ENCODE measurements around the gene INMT. TPM values are rescaled to one million over a fixed set of nuclear protein-coding genes. Genes with fewer than 3 reads are reported as not detected.

The INMT gene
- total RNA-seq, 1 experiment from 2014 or later, result 0.17 TPM

DNA sequence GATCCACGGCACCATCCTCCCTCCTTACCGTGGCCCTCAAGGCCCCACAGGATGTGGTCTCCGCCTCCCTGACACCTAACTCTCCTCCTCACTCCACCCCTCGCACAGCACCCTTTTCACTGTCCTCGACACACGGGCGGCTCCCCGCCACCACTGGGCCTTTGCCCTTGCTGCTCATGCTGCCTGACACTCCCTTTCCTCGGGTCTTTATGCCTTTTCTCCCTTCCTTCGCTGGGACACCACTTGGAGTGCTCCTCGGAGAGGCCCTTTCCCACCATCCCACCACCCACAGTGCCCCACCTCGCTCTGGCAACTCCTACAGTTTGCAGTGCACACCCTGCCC is 7.9 kb upstream of the INMT start:
- no peak for DNase-seq (ENCODE audit: low spot score)
- in situ Hi-C loops (cut with HindIII; ENCODE audit: low sequenced_read_pairs), result no loop called here

GRCh38 chr7:30745261-30745941 is 6.5 kb upstream of the INMT start:
- no peak for DNase-seq (ENCODE audit: low spot score)
- in situ Hi-C loops (cut with HindIII; ENCODE audit: low sequenced_read_pairs), result no loop called here

- in situ Hi-C loops (cut with HindIII; ENCODE audit: low sequenced_read_pairs), result no loop called here
- DNase-seq (ENCODE audit: low spot score), result no peak
Observed at GRCh38 chr7:30750010-30750409, 1.9 kb upstream of the INMT start.

DNA sequence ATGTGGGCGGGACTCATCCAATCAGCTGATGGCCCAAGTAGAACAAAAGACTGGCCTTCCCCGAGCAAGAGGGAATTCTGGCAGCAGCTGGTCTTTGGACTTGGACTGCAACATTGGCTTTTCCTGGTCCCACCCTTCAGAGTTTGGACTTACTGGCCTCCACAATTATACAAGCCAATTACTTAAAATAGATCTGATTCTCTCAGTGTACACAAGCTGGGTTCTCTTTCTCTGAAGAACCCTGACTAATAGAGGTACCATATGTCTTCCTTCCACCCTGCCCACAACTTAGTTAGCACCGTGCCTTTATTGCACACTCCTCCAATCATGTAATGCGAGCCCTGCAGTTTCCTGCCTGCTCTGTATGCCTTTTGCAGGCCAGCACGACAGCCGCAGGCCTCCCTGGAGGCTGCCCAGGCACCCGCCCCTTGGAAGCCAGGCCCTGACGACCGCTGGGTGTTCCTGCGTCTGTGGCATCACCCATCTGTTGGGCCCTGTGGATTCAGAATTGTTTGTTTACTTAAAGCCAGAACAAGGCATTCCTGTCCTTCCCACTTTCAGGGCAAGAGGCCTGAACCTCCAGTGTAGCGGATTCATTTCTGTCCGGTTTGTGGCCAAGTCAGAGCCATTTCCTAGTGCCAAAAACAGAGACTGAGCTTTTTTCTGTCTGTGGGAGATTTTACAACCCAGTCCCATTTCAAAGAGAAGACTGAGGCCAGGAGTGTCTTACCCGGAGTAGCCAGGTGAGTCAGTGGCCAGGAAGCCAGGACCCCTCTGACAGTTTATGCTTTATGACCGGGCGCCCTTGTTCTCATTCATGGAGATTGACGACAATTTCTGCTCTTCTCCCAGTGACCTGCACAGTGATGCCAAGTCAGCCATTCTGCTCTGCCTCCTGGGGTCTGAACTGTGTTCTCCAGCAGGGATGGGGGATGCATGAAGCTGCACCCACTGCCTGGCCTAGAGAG is 968 bp upstream of the INMT start:
- in situ Hi-C loops (cut with HindIII; ENCODE audit: low sequenced_read_pairs), result no loop called here
- DNase-seq (ENCODE audit: low spot score), result peak; percentile 90

GRCh38 chr7:30752484-30752883 is 549 bp downstream of the INMT start:
- DNase-seq (ENCODE audit: low spot score), result no peak
- in situ Hi-C loops (cut with HindIII; ENCODE audit: low sequenced_read_pairs), result no loop called here

DNA sequence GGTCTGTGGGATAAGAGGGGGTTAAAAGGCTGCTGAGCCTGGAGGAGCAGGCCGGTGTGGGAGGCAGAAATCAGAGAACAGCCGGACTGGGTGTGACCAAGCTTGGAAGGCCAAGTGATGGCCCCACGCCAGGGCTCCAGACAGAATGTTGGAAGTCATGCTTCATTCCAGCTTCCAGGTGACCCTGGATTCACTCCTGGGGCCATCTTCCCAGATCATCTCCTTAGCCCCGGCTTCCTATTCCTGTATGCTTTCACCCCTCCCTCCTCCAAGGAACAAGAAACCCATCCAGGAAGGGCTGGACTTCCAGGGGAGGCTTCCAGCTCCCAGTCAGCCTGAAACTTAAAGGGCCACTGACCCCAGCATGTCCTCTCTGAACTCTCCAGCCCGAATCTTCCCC is 1.0 kb downstream of the INMT start:
- in situ Hi-C loops (cut with HindIII; ENCODE audit: low sequenced_read_pairs), result no loop called here
- DNase-seq (ENCODE audit: low spot score), result peak; percentile 78

DNA sequence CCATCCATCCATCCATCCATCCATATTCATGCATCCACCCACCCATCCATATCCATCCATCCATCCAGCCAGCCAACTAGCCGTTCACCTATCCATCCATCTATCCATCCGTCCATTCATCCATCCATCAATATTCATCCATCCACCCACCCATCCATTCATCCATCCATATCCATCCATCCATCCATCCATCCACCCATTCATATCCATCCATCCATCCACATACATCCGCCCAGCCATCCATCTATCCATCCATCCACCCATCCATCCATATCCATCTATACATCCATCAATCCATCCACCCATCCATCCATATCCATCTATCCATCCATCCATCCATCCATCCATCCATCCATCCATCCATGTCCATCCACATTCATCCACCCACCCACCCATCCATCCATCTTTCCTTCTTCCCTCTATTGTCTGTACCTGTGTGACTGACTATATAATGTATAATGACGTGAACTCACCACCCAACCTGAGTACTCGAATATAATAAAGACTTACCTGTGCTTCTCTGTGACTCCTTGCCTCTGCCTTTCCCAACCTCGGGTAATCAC is 2.5 kb downstream of the INMT start:
- in situ Hi-C loops (cut with HindIII; ENCODE audit: low sequenced_read_pairs), result no loop called here
- no peak for DNase-seq (ENCODE audit: low spot score)

- DNase-seq (ENCODE audit: low spot score), result peak; percentile 73
Observed at GRCh38 chr7:30755384-30756154, 3.6 kb downstream of the INMT start.

GRCh38 chr7:30757342-30757692 is 5.4 kb downstream of the INMT start:
- in situ Hi-C loops (cut with HindIII; ENCODE audit: low sequenced_read_pairs), result no loop called here
- no peak for DNase-seq (ENCODE audit: low spot score)

More at GRCh38 chr7:30755384-30756154, 3.6 kb downstream of the INMT start:
- in situ Hi-C loops (cut with HindIII; ENCODE audit: low sequenced_read_pairs), result no loop called here

GRCh38 chr7:30760514-30761213 is 8.7 kb downstream of the INMT start:
- in situ Hi-C loops (cut with HindIII; ENCODE audit: low sequenced_read_pairs), result no loop called here
- DNase-seq (ENCODE audit: low spot score), result peak; percentile 21

- in situ Hi-C loops (cut with HindIII; ENCODE audit: low sequenced_read_pairs), result no loop called here
- DNase-seq (ENCODE audit: low spot score), result no peak
Observed at GRCh38 chr7:30761214-30762156, 9.6 kb downstream of the INMT start.

DNA sequence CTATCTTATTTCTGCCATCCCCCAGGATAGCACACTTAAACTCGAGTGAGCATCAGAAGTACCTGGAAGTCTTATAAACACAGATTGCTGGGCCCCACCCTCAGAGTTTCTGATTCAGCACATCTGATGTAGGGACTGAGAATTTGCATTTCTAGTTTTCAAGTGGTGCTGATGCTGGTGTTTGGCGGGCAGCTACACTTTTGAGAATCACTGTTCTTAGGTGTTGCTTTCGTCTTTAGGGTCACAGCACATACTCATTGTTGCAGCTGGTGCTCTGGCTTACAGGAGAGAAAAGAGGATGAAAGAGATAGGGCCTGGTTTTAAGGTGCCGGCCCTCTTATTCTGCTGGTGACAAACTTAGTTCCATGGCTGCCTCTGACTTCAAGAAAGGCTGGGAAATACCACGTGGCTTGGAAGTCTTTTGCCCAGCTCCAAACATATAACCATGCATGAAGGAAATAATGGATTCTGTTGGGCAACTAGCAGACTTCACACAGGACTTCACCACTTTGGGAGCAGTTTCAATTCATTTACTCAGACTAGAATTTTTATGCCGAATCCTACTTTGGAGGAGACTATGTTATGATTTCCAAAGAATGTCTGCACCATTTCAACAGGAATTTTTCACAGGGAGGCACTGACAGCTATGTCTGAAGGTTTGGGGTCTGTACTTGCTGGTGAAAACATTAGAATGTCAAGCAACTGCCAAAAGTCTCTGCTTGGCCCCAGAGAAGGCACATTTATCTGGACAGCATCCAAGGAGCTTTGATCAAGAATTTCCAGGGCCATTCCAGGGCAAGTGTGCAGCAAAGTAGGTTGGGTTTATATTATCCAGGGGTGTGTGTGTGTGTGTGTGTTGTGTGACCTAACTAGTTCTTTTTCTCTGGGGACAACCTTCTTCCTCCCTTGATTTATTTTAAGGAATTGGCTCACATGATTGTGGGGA is 12.4 kb downstream of the INMT start:
- in situ Hi-C loops (cut with HindIII; ENCODE audit: low sequenced_read_pairs), result no loop called here
- no peak for DNase-seq (ENCODE audit: low spot score)

DNA sequence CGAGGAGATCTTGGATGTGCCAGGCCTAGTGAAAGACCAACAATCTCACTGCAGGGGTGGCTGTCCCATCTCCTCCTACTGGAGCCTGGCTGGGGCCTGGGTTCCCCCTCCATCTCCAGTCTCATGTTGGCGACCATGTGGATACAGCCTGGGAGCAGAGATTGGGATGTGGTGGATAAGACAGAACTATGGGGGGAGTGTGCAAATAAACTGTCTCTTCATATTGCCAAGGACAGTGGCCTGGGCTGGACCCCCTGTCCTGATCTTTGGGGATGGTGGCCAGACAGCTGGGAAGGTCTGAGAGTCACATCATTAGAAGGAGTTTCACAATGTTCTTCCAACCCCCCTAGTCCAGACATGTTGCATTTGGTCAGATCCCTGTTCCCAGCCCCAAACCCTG is 13.5 kb downstream of the INMT start:
- in situ Hi-C loops (cut with HindIII; ENCODE audit: low sequenced_read_pairs), result no loop called here
- no peak for DNase-seq (ENCODE audit: low spot score)

- in situ Hi-C loops (cut with HindIII; ENCODE audit: low sequenced_read_pairs), result no loop called here
- no peak for DNase-seq (ENCODE audit: low spot score)
Observed at GRCh38 chr7:30770845-30771173, 18.9 kb downstream of the INMT start.

- in situ Hi-C loops (cut with HindIII; ENCODE audit: low sequenced_read_pairs), result no loop called here
- DNase-seq (ENCODE audit: low spot score), result peak; percentile 79
Observed at GRCh38 chr7:30771174-30771879, 19.4 kb downstream of the INMT start, which contains the start of gene MINDY4. TSS of gene MINDY4 (plus strand) at chr7:30771417. CDS start at chr7:30771494, 77 bp downstream.

- in situ Hi-C loops (cut with HindIII; ENCODE audit: low sequenced_read_pairs), result no loop called here
- DNase-seq (ENCODE audit: low spot score), result peak; percentile 21
Observed at GRCh38 chr7:30771880-30772425, 20.0 kb downstream of the INMT start.
